ENCODE measurements around the gene SPEG. TPM values are rescaled to one million over a fixed set of nuclear protein-coding genes. Genes with fewer than 3 reads are reported as not detected.
A peak's percentile ranks its signal among the peaks of the same experiment; 100 is the strongest.
"Not testable (repeated sequence)": the region's sequence is repeated elsewhere in the genome, so short reads cannot be mapped to it uniquely, and the experiment has no call there.

SPEG gene
- total and polyA plus RNA-seq, 9 donors, result 66.5 to 177 (median 146) TPM

- 90% methylated on average over 8 of the region's 9 CpGs for WGBS (ENCODE audit: insufficient coverage)
- not testable (repeated sequence) for DNase-seq
Measured at GRCh38 chr2:219395056-219395455, 39.6 kb upstream of the SPEG start.

GRCh38 chr2:219395609-219396008 lies 39.0 kb upstream of the SPEG start:
- H3K4me3 ChIP-seq (ENCODE audit: low read length), result no peak overlapping the region
- no peaks in the 10 kb centered on the region for H3K9me3 ChIP-seq (replicated peaks; ENCODE audit: control insufficient read depth, low read depth, low read length)
- H3K4me1 ChIP-seq (ENCODE audit: control insufficient read depth, insufficient read depth, low read length), result peaks cover 2% of the 10 kb centered on the region
- H3K27ac ChIP-seq (ENCODE audit: low read length), result no peak overlapping the region
- 85% methylated on average over 2 of the region's 3 CpGs for WGBS (ENCODE audit: insufficient coverage)
- DNase-seq, result no peak
- H3K36me3 ChIP-seq (ENCODE audit: control insufficient read depth, insufficient read depth, low read length), result no peaks in the 10 kb centered on the region
- no peaks in the 10 kb centered on the region for H3K27me3 ChIP-seq (ENCODE audit: control insufficient read depth, insufficient read depth, low read length)

More at GRCh38 chr2:219395056-219395455, 39.6 kb upstream of the SPEG start:
- not testable (repeated sequence) for H3K27me3 ChIP-seq (ENCODE audit: control insufficient read depth, insufficient read depth, low read length); H3K36me3 ChIP-seq (ENCODE audit: control insufficient read depth, insufficient read depth, low read length); H3K4me1 ChIP-seq (ENCODE audit: control insufficient read depth, insufficient read depth, low read length); H3K9me3 ChIP-seq (replicated peaks; ENCODE audit: control insufficient read depth, low read depth, low read length); H3K4me3 ChIP-seq (ENCODE audit: low read length); H3K27ac ChIP-seq (ENCODE audit: low read length)

GRCh38 chr2:219396863-219397457 lies 37.7 kb upstream of the SPEG start:
- WGBS (ENCODE audit: insufficient coverage), result 0% methylated on average over 1 of the region's 6 CpGs

DNA sequence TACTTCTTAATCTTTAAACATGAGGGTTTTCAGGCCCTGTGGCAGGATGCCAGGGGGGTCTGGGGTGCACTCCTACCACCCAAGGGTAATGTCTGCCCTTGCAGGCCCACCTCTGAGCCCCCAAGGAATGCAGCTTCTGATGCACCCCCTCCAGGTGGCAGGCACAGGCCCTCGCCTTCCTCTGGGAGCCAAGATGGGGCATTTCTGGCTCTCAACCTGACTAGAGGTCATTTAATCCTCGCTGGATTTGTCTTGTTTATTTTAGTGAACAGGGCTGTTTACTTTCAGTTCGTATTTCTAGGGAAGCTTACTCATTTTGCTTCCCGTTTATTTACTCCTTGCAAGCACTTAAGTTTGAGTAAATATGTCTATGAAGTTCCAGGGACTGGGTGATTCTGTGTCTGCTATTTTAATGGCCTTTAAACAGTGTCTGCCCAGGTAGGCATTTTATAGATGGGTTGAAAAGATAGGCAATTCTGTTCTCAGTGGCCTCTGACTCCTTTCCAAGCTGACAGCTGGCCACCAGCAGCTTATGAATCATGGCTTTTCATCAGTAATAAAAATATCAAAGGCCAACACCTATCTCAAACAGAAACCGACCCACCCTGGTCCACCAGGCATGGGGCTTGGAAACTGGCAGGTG lies 35.8 kb upstream of the SPEG start:
- Histone ChIP-seq H3K36me3 (ENCODE audit: control insufficient read depth, insufficient read depth, low read length) (no peaks in the 10 kb centered on the region), H3K27ac (ENCODE audit: low read length) (no peak overlapping the region), H3K9me3 (replicated peaks; ENCODE audit: control insufficient read depth, low read depth, low read length) (no peaks in the 10 kb centered on the region), H3K4me1 (ENCODE audit: control insufficient read depth, insufficient read depth, low read length) (peaks cover 5% of the 10 kb centered on the region), H3K27me3 (ENCODE audit: control insufficient read depth, insufficient read depth, low read length) (no peaks in the 10 kb centered on the region), H3K4me3 (ENCODE audit: low read length) (no peak overlapping the region)
- no peak for DNase-seq
- 80% methylated on average over 1 of the region's 5 CpGs for WGBS (ENCODE audit: insufficient coverage)

More at GRCh38 chr2:219396863-219397457, 37.7 kb upstream of the SPEG start:
- Histone ChIP-seq H3K9me3 (replicated peaks; ENCODE audit: control insufficient read depth, low read depth, low read length) (no peaks in the 10 kb centered on the region), H3K4me3 (ENCODE audit: low read length) (no peak overlapping the region), H3K27me3 (ENCODE audit: control insufficient read depth, insufficient read depth, low read length) (no peaks in the 10 kb centered on the region), H3K27ac (ENCODE audit: low read length) (no peak overlapping the region), H3K36me3 (ENCODE audit: control insufficient read depth, insufficient read depth, low read length) (no peaks in the 10 kb centered on the region), H3K4me1 (ENCODE audit: control insufficient read depth, insufficient read depth, low read length) (peaks cover 2% of the 10 kb centered on the region)
- DNase-seq, result no peak

DNA sequence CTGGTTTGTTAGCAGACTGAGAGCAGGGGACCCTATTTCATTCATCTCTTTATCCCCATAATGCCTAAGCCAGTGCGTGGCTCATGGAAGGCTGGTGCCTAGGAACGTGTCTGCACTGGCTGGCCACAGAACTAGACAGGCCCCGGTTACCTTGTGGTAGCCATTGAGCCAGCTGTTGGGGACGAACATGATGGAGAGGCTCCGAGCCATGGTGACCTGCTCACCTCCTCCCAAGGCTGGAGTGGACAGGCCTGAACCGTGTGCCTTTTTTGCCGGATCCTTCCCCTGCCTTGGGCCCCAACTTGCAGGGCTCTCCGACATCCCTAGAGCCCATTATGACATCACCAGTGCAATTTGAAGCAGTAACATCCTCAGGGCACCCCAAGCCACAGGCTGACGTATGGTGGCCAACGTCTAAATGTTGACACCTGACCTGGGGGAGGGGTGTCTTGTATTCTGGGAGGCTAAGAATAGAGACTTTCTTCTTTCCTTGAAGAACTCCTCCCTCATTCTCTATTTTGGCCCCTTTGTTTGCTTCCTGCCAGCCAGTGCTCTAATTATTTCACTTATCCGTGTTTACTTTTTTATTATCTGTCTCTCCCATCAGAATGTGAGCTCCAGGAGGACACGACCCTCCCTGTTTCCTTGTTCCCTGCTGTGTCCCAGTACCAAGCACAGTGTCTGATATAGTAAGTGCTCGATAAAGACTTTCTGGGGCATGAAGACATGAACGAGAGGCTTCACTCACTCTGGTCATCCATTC lies 34.7 kb upstream of the SPEG start:
- DNase-seq, result no peak
- Histone ChIP-seq H3K4me1 (ENCODE audit: control insufficient read depth, insufficient read depth, low read length) (peaks cover 15% of the 10 kb centered on the region), H3K9me3 (replicated peaks; ENCODE audit: control insufficient read depth, low read depth, low read length) (no peaks in the 10 kb centered on the region), H3K27ac (ENCODE audit: low read length) (no peak overlapping the region), H3K4me3 (ENCODE audit: low read length) (no peak overlapping the region), H3K36me3 (ENCODE audit: control insufficient read depth, insufficient read depth, low read length) (no peaks in the 10 kb centered on the region), H3K27me3 (ENCODE audit: control insufficient read depth, insufficient read depth, low read length) (no peaks in the 10 kb centered on the region)
- WGBS (ENCODE audit: insufficient coverage), result 61% methylated on average over 9 of the region's 14 CpGs

DNA sequence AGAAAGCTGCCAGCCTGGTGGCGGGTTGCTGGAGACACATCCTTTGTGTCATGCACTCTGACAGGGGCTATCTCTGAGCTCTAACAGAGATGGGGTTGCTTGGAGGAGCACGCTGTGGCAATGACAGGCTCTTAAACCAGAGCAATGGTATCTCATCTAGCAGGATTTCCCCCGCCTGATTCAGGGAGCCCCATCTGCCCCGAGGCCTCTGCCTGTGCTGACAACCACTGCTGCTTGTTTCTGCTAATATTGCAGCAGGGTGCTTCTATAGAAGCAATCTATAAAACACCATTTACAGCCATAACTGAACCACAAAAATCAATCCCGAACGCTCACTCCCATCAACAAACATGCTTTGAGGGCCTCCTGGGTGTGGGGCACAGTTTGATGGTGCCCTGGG lies 34.1 kb upstream of the SPEG start:
- no peak overlapping the region for H3K27ac ChIP-seq (ENCODE audit: low read length)
- WGBS (ENCODE audit: insufficient coverage), result 60% methylated on average over 4 of the region's 6 CpGs
- no peaks in the 10 kb centered on the region for H3K36me3 ChIP-seq (ENCODE audit: control insufficient read depth, insufficient read depth, low read length)
- H3K4me1 ChIP-seq (ENCODE audit: control insufficient read depth, insufficient read depth, low read length), result peaks cover 22% of the 10 kb centered on the region
- H3K9me3 ChIP-seq (replicated peaks; ENCODE audit: control insufficient read depth, low read depth, low read length), result no peaks in the 10 kb centered on the region
- H3K4me3 ChIP-seq (ENCODE audit: low read length), result no peak overlapping the region
- no peak for DNase-seq
- H3K27me3 ChIP-seq (ENCODE audit: control insufficient read depth, insufficient read depth, low read length), result no peaks in the 10 kb centered on the region

GRCh38 chr2:219401606-219402005 lies 33.0 kb upstream of the SPEG start:
- no peak overlapping the region for H3K27ac ChIP-seq (ENCODE audit: low read length)
- H3K4me1 ChIP-seq (ENCODE audit: control insufficient read depth, insufficient read depth, low read length), result peaks cover 32% of the 10 kb centered on the region
- 80% methylated on average over 6 of the region's 8 CpGs for WGBS (ENCODE audit: insufficient coverage)

DNA sequence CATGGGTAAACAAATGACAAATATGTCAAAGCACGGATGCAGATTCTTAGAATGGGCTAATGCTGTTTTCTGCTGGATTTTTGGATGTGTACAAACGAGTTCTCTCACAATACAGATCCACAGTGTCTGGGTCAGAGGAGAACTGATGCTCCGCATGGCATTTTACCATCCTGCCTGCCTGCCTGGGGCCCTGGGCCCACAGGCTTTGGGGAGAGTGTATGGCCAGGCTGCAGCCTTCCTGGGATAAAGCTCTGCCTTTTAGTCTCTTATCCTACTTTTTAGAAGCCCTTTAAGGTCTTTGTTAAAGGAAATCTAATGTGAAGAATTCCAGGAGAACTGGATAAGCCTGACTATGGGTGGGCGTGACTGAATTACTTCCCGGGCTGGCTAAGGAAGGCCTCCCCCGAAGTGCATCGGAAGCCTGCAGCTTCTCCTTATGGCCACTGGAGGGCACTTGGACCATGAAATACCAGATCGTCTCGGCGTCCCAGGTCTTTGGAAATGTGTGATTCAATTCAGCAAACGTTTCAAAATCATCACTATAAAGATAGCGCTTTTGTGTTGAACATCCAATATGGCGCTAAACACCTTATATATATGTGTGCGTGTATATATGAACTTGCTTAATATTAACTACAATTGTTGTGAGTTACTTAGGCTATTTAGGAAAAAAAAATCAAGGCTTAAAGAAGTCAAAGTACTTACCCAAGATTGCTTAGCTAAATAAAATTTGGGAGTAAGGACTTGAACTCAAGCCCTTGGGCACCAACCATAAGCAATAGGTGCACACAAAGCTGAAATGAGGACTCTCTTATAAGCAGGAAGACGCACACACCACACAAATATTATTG lies 31.8 kb upstream of the SPEG start:
- H3K4me1 ChIP-seq (ENCODE audit: control insufficient read depth, insufficient read depth, low read length), result peaks cover 43% of the 10 kb centered on the region
- WGBS (ENCODE audit: insufficient coverage), result 0% methylated on average over 5 of the region's 15 CpGs
- DNase-seq, result peak; percentile 89

More at GRCh38 chr2:219401606-219402005, 33.0 kb upstream of the SPEG start:
- H3K9me3 ChIP-seq (replicated peaks; ENCODE audit: control insufficient read depth, low read depth, low read length), result no peaks in the 10 kb centered on the region
- no peak overlapping the region for H3K4me3 ChIP-seq (ENCODE audit: low read length)
- H3K36me3 ChIP-seq (ENCODE audit: control insufficient read depth, insufficient read depth, low read length), result no peaks in the 10 kb centered on the region
- no peaks in the 10 kb centered on the region for H3K27me3 ChIP-seq (ENCODE audit: control insufficient read depth, insufficient read depth, low read length)
- no peak for DNase-seq

DNA sequence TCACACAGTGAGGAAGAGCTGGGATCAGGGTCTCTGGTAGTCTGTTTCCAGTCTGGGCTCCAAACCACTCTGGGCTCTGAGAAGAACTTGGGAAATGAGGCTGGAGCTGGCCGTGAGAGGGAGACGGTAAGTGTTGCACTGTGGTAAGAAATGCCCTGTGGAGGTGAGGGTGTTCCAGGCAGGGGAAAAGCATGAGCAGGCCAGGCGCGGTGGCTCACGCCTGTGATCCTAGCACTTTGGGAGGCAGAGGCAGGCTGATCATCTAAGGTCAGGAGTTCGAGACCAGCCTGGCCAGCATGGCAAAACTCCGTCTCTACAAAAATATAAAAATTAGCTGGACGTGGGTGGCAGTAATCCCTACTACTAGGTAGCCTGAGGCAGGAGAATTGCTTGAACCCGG lies 30.8 kb upstream of the SPEG start:
- Histone ChIP-seq H3K27me3 (ENCODE audit: control insufficient read depth, insufficient read depth, low read length) (no peaks in the 10 kb centered on the region), H3K27ac (ENCODE audit: low read length) (peak overlapping the region; percentile 99), H3K4me1 (ENCODE audit: control insufficient read depth, insufficient read depth, low read length) (peaks cover 53% of the 10 kb centered on the region), H3K36me3 (ENCODE audit: control insufficient read depth, insufficient read depth, low read length) (no peaks in the 10 kb centered on the region), H3K9me3 (replicated peaks; ENCODE audit: control insufficient read depth, low read depth, low read length) (no peaks in the 10 kb centered on the region), H3K4me3 (ENCODE audit: low read length) (no peak overlapping the region)
- DNase-seq, result no peak
- 92% methylated on average over 7 of the region's 9 CpGs for WGBS (ENCODE audit: insufficient coverage)

More for the DNA sequence above, 31.8 kb upstream of the SPEG start:
- Histone ChIP-seq H3K36me3 (ENCODE audit: control insufficient read depth, insufficient read depth, low read length) (no peaks in the 10 kb centered on the region), H3K4me3 (ENCODE audit: low read length) (no peak overlapping the region), H3K9me3 (replicated peaks; ENCODE audit: control insufficient read depth, low read depth, low read length) (no peaks in the 10 kb centered on the region), H3K27ac (ENCODE audit: low read length) (no peak overlapping the region), H3K27me3 (ENCODE audit: control insufficient read depth, insufficient read depth, low read length) (no peaks in the 10 kb centered on the region)

Measured in muscle of leg (tissue), 11 donors.